Tibial artery (tissue), 4 donors: ENCODE measurements around the gene ATP6AP1.
A peak's percentile ranks its signal among the peaks of the same experiment; 100 is the strongest.

Experiments
- DNase-seq, 2 donors: peaks; one replicate each; pipeline ENCODE4 v3.0.0-alpha.2; 2019
- H3K27ac ChIP-seq, 2 donors: fragments of 200-600 bp; sonication (generic) in 1 of 2; 1 replicate in 1 of 2; 2 replicates in 1 of 2; pipeline ENCODE4 v1.5.1; 2018 to 2019; ENCODE audit warnings: mild to moderate bottlenecking in 1 of 2
- H3K27me3 ChIP-seq, 2 donors: fragments of 200-600 bp; sonication (generic) in 1 of 2; one replicate each; pipeline versions ENCODE4 v1.5.1 to v1.6.0; 2016 to 2019
- H3K36me3 ChIP-seq, 3 donors: fragments of 200-600 bp; sonication (generic) in 2 of 3; one replicate each; pipeline ENCODE4 v1.5.1; 2016 to 2019; ENCODE audit warnings: mild to moderate bottlenecking in 2 of 3
- H3K4me1 ChIP-seq, 4 donors: fragments of 200-600 bp; sonication (generic) in 2 of 4; 1 replicate in 3 of 4; 2 replicates in 1 of 4; pipeline ENCODE4 v1.5.1; 2016 to 2019
- H3K4me3 ChIP-seq, 2 donors: fragments of 200-600 bp; sonication (generic) in 1 of 2; 1 replicate in 1 of 2; 2 replicates in 1 of 2; pipeline ENCODE4 v1.5.1; 2018 to 2019; ENCODE audit warnings: mild to moderate bottlenecking in 2 of 2
- H3K9me3 ChIP-seq, 3 donors: fragments of 200-600 bp; sonication (generic) in 1 of 3; one replicate each; pipeline ENCODE4 v1.5.1; 2016 to 2019
- CTCF ChIP-seq, 2 experiments: fragments of 200-600 bp in 1 of 2; fragments of 450-650 bp in 1 of 2; IDR thresholded peaks; one replicate each; pipeline ENCODE4 v1.5.1; 2017 to 2019; ENCODE audit warnings: antibody characterized with exemption in 2 of 2, mild to moderate bottlenecking in 1 of 2, moderate library complexity in 1 of 2
- intact Hi-C: fragments of 100-400 bp; cut with DNase I; formaldehyde crosslinking; loops from one replicate; pipeline ENCODE4 v1.15.0; 2023; ENCODE audit warnings: low total_unique reads

The ATP6AP1 gene

DNA sequence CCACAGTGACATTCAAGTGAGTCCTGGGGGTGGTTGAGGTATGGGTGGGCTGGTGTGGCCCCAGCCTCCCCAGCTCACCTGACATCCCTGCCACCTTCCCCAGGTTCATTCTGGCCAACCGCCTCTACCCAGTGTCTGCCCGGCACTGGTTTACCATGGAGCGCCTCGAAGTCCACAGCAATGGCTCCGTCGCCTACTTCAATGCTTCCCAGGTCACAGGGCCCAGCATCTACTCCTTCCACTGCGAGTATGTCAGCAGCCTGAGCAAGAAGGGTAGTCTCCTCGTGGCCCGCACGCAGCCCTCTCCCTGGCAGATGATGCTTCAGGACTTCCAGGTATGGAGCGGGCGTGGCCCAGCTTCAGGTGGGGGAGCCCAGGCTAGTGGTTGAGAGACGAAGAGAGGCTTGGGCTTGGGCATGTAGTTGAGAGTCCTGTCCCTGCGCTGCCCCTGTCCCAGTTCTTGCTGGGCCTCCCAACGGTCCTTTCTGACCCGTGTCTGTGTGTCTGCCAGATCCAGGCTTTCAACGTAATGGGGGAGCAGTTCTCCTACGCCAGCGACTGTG is 6.8 kb downstream of the ATP6AP1 start:
- no peak for TF ChIP-seq CTCF (IDR thresholded peaks at IDR 0.05)
- H3K27ac ChIP-seq: no peak overlapping the region
- no peaks in the 10 kb centered on the region for H3K27me3 ChIP-seq
- peaks cover 0 to 25% (median 14%) of the 10 kb centered on the region in 4 donors for H3K4me1 ChIP-seq
- intact Hi-C loops: no loop called here
- H3K9me3 ChIP-seq: no peaks in the 10 kb centered on the region
- peaks cover 0 to 41% (median 20%) of the 10 kb centered on the region in 3 donors for H3K36me3 ChIP-seq
- DNase-seq: no peak
- no peak overlapping the region for H3K4me3 ChIP-seq

DNA sequence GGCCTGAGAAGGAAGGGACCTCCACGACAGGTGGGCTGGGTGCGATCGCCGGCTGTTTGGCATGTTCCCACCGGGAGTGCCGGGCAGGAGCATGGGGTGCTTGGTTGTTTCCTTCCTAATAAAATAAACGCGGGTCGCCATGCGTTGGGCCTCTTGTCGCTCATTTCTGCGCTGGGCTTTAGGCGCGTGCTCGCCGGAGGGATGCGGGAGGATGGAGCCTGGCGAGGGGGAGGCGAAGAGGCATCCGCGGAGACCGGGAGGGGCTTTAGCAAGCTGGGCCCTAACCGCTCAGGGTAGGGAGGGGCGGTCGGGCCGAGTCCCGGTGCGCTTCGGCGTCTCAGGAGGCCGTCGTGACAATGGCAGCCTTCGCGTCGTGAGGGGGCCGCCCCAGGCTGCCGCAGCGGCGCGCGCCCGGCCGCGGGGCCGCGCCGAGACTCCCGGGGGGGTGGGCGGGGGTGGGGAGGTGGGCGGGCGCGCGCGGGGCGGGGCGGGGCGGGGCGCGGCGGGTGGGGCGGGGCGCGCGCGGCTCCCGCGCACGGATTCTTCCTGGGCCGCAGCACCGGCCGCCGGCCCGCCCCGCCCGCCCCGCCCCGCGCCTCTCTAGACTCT is 8.0 kb downstream of the ATP6AP1 start:
- Histone ChIP-seq H3K27ac (peak overlapping the region; percentile 86 to 92), H3K36me3 (peaks cover under 1 to 49% (median 22%) of the 10 kb centered on the region in 3 donors), H3K9me3 (no peaks in the 10 kb centered on the region), H3K4me3 (peak overlapping the region; percentile 85 to 86), H3K4me1 (peaks cover 0 to 19% (median 14%) of the 10 kb centered on the region in 4 donors), H3K27me3 (no peaks in the 10 kb centered on the region)
- intact Hi-C loops: no loop called here
- DNase-seq: no peak
- TF ChIP-seq CTCF (IDR thresholded peaks at IDR 0.05): no peak

GRCh38 chrX:154436983-154437752 is 8.7 kb downstream of the ATP6AP1 start, which contains the start of gene GDI1:
Gene GDI1, plus strand, starts transcription at chrX:154437154. Its CDS starts 101 bp downstream, at chrX:154437255.
- no peak for TF ChIP-seq CTCF (IDR thresholded peaks at IDR 0.05)
- Histone ChIP-seq H3K27me3 (no peaks in the 10 kb centered on the region), H3K4me3 (peak within 1 kb of the TSS; percentile 85 to 86), H3K4me1 (peaks cover 0 to 19% (median 14%) of the 10 kb centered on the region in 4 donors), H3K27ac (peak within 1 kb of the TSS; percentile 86 to 92), H3K9me3 (no peaks in the 10 kb centered on the region), H3K36me3 (peaks cover 4 to 50% (median 26%) of the 10 kb centered on the region in 3 donors)
- peak; percentile 42 to 74 for DNase-seq
- intact Hi-C loops: no loop called here

GRCh38 chrX:154437971-154438893 is 9.8 kb downstream of the ATP6AP1 start:
- TF ChIP-seq CTCF (IDR thresholded peaks at IDR 0.05): no peak
- peaks cover 4 to 50% (median 20%) of the 10 kb centered on the region in 3 donors for H3K36me3 ChIP-seq
- H3K4me3 ChIP-seq: peak overlapping the region; percentile 85 to 86
- H3K9me3 ChIP-seq: no peaks in the 10 kb centered on the region
- intact Hi-C loops: no loop called here
- peak overlapping the region; percentile 85 to 92 for H3K27ac ChIP-seq
- H3K27me3 ChIP-seq: no peaks in the 10 kb centered on the region
- H3K4me1 ChIP-seq: peaks cover 0 to 19% (median 14%) of the 10 kb centered on the region in 4 donors
- DNase-seq: no peak

GRCh38 chrX:154439841-154440240 is 11.4 kb downstream of the ATP6AP1 start:
- H3K27ac ChIP-seq: no peak overlapping the region
- DNase-seq: no peak
- no peak for TF ChIP-seq CTCF (IDR thresholded peaks at IDR 0.05)
- peaks cover 4 to 37% (median 14%) of the 10 kb centered on the region in 3 donors for H3K36me3 ChIP-seq
- intact Hi-C loops: no loop called here
- no peaks in the 10 kb centered on the region for H3K27me3 ChIP-seq
- no peak overlapping the region for H3K4me3 ChIP-seq
- no peaks in the 10 kb centered on the region for H3K9me3 ChIP-seq
- H3K4me1 ChIP-seq: peaks cover 0 to 28% (median 17%) of the 10 kb centered on the region in 4 donors
